WERI-Rb-1 (cell line): ENCODE results near the gene DOLK.

Source experiments
- DNase-seq: peaks from one replicate; pipeline ENCODE4 v3.0.0-alpha.2; 2020
- H3K27ac ChIP-seq: fragments of 250-450 bp; sonication (Bioruptor Pico); 2 replicates; pipeline ENCODE4 v1.5.1; 2020; ENCODE audit warnings: mild to moderate bottlenecking, moderate library complexity
- H3K27me3 ChIP-seq: fragments of 250-450 bp; sonication (Bioruptor Pico); 2 replicates; pipeline ENCODE4 v1.5.1; 2021; ENCODE audit warnings: mild to moderate bottlenecking, low read depth, moderate library complexity; ENCODE audit not compliant: insufficient read depth, severe bottlenecking
- H3K36me3 ChIP-seq: fragments of 250-450 bp; sonication (Bioruptor Pico); 2 replicates; pipeline ENCODE4 v1.5.1; 2020; ENCODE audit warnings: mild to moderate bottlenecking, moderate library complexity
- H3K4me3 ChIP-seq: 2 replicates; pipeline ENCODE4 v1.5.1; 2011; ENCODE audit warnings: low read depth, mild to moderate bottlenecking, control low read depth, low read length
- H3K9me3 ChIP-seq: fragments of 250-450 bp; sonication (Bioruptor Pico); 2 replicates; pipeline ENCODE4 v1.5.1; 2021; ENCODE audit warnings: mild to moderate bottlenecking, moderate library complexity; ENCODE audit not compliant: severe bottlenecking
- CTCF ChIP-seq: IDR thresholded peaks from 2 replicates; pipeline ENCODE4 v1.5.1; 2011; ENCODE audit warnings: low read depth, mild to moderate bottlenecking, control low read depth, inconsistent platforms, low read length

The DOLK gene

GRCh38 chr9:128919402-128920089 is 27.9 kb downstream of the DOLK start:
- Histone ChIP-seq H3K9me3 (no peaks in the 10 kb centered on the region), H3K36me3 (peaks cover 31% of the 10 kb centered on the region), H3K27ac (peak overlapping the region; percentile 98), H3K27me3 (no peaks in the 10 kb centered on the region), H3K4me3 (no peak overlapping the region)
- no peak for TF ChIP-seq CTCF
- DNase-seq, result no peak

- Histone ChIP-seq H3K27ac (peak overlapping the region; percentile 34), H3K36me3 (peaks cover 35% of the 10 kb centered on the region), H3K27me3 (no peaks in the 10 kb centered on the region), H3K4me3 (no peak overlapping the region), H3K9me3 (no peaks in the 10 kb centered on the region)
- DNase-seq, result no peak
- no peak for TF ChIP-seq CTCF
Observed at GRCh38 chr9:128918921-128919320, 28.5 kb downstream of the DOLK start.

GRCh38 chr9:128917151-128917849 is 30.1 kb downstream of the DOLK start:
- no peak overlapping the region for H3K4me3 ChIP-seq
- no peak for DNase-seq
- H3K27ac ChIP-seq, result no peak overlapping the region
- H3K27me3 ChIP-seq, result no peaks in the 10 kb centered on the region
- peaks cover 49% of the 10 kb centered on the region for H3K36me3 ChIP-seq
- no peak for TF ChIP-seq CTCF
- no peaks in the 10 kb centered on the region for H3K9me3 ChIP-seq

GRCh38 chr9:128916745-128917144 is 30.7 kb downstream of the DOLK start:
- DNase-seq, result no peak
- H3K27me3 ChIP-seq, result no peaks in the 10 kb centered on the region
- H3K27ac ChIP-seq, result no peak overlapping the region
- no peak for TF ChIP-seq CTCF
- no peak overlapping the region for H3K4me3 ChIP-seq
- peaks cover 53% of the 10 kb centered on the region for H3K36me3 ChIP-seq
- no peaks in the 10 kb centered on the region for H3K9me3 ChIP-seq

- no peak for TF ChIP-seq CTCF
- H3K4me3 ChIP-seq, result no peak overlapping the region
- H3K9me3 ChIP-seq, result no peaks in the 10 kb centered on the region
- H3K27me3 ChIP-seq, result no peaks in the 10 kb centered on the region
- no peak for DNase-seq
- peaks cover 59% of the 10 kb centered on the region for H3K36me3 ChIP-seq
- H3K27ac ChIP-seq, result no peak overlapping the region
Observed at GRCh38 chr9:128916204-128916603, 31.2 kb downstream of the DOLK start.
